Measurements from ENCODE around the gene CHD3.

- TF ChIP-seq YY1 (IDR thresholded peaks at IDR 0.05; ENCODE audit: insufficient read depth, insufficient read length), result no peak
- no peak for TF ChIP-seq ZNF274 (IDR thresholded peaks at IDR 0.05; ENCODE audit: low read depth, low read length)
- no peak for TF ChIP-seq SUZ12 (IDR thresholded peaks at IDR 0.05; ENCODE audit: extremely low read depth, insufficient read depth, insufficient read length)
These were observed 27.2 kb downstream of the CHD3 start, which contains the start of gene RNF227 for GRCh38 chr17:7915611-7916384.

Measured in NT2/D1 (cell line).